Activated CD4-positive, alpha-beta T cell treated with anti-CD3 and anti-CD28 coated beads for 1 hour (primary cell): ENCODE results near the gene LAMA4.

Experiments
- DNase-seq: peaks from one replicate; pipeline ENCODE4 v3.0.0-alpha.2; 2020

LAMA4 gene

DNA sequence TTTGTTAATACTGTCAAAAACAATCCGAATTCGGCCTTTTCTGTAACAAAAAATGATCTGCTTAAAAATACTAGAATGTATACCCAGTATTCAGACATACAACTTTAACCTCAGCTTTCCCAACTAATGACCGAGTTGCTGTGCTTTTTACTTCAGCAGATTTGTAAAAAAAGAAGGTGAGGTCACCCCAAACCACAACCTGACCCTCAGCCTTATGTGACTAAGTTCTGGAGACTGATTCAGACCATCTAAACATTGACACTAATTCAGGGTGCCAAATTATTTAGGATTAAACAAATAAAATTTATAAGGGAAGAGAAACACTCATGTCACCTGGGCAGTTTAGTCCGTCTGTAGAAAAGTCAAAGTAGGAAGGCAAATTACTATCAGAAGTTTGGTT is 192.8 kb downstream of the LAMA4 start:
- no peak for DNase-seq
